Measurements from ENCODE around the gene PAK1. TPM values are rescaled to one million over a fixed set of nuclear protein-coding genes. Genes with fewer than 3 reads are reported as not detected.

The PAK1 gene
- total and polyA plus RNA-seq, 2 donors (not counting 3 experiments of a cell fraction or from before 2014, with no cell fraction given), result 5.6 to 12.9 TPM

- no peak overlapping the region for H3K9ac ChIP-seq (replicated peaks; ENCODE audit: extremely low read depth, insufficient read depth, low read length)
- H3K4me2 ChIP-seq (ENCODE audit: insufficient read depth, low read length), result no peak overlapping the region
- no peaks in the 10 kb centered on the region for H4K20me1 ChIP-seq (replicated peaks; ENCODE audit: control insufficient read depth, extremely low read depth, insufficient read depth, low read length)
- H3K4me1 ChIP-seq (ENCODE audit: control insufficient read depth, extremely low read depth, insufficient read depth, low read length), result no peaks in the 10 kb centered on the region
- H3K27ac ChIP-seq (ENCODE audit: insufficient read depth, low read depth, low read length), result no peak overlapping the region
- H3K79me2 ChIP-seq (ENCODE audit: control insufficient read depth, insufficient read depth, low read length), result no peaks in the 10 kb centered on the region
- no peak overlapping the region for H2AFZ ChIP-seq (ENCODE audit: low read depth, low read length)
- no peaks in the 10 kb centered on the region for H3K36me3 ChIP-seq (ENCODE audit: control insufficient read depth in 2 of 2, extremely low read depth in 1 of 2, insufficient read depth in 2 of 2, low read length in 2 of 2)
- no peak overlapping the region for H3K4me3 ChIP-seq (replicated peaks in 1 of 3; ENCODE audit: insufficient read depth in 1 of 3, low read depth in 1 of 3, low read length in 3 of 3)
- CTCF ChIA-PET, result interaction anchor here (0.6 to 1.2 kb wide), 5 partner anchors 10 to 322 kb away, joined by 3 to 7 read pairs (median 3); no protein-coding TSS in a partner anchor
- dilution Hi-C loops (cut with MboI; ENCODE audit: extremely low pct_ligation_motif_present, low sequenced_read_pairs), result no loop called here
- no peaks in the 10 kb centered on the region for H3K9me3 ChIP-seq (replicated peaks; ENCODE audit: control insufficient read depth, insufficient read depth, low read length)
- POLR2A ChIA-PET, result no interaction called here
- DNase-seq (ENCODE audit: low read depth, low spot score) (no peak), FAIRE-seq (no peak)
- H3K9me1 ChIP-seq (replicated peaks; ENCODE audit: control insufficient read depth, extremely low read depth, insufficient read depth, low read length), result no peaks in the 10 kb centered on the region
- TF ChIP-seq JUN (IDR thresholded peaks at IDR 0.05; ENCODE audit: borderline replicate concordance, insufficient read depth, insufficient read length, low read depth) (no peak), FOS (IDR thresholded peaks at IDR 0.05; ENCODE audit: borderline replicate concordance, insufficient read depth, low read length) (no peak), CTCF (IDR thresholded peaks at IDR 0.05; ENCODE audit: extremely low read depth in 1 of 2, insufficient read depth in 1 of 2, low read depth in 1 of 2, low read length in 2 of 2) (no peak), MYC (IDR thresholded peaks at IDR 0.05; ENCODE audit: low read depth, low read length) (no peak), POLR2AphosphoS5 (IDR thresholded peaks at IDR 0.05; ENCODE audit: insufficient read depth, low read depth, low read length) (no peak), GATA2 (IDR thresholded peaks at IDR 0.05; ENCODE audit: insufficient read depth, insufficient read length, low read depth, low read length) (no peak), MAX (IDR thresholded peaks at IDR 0.05; ENCODE audit: insufficient read depth, insufficient read length) (no peak), POLR2A (IDR thresholded peaks at IDR 0.05; ENCODE audit: low read depth, low read length) (no peak), EZH2 (IDR thresholded peaks at IDR 0.05; ENCODE audit: borderline replicate concordance, low read depth, low read length, severe bottlenecking) (no peak)
- H3K27me3 ChIP-seq (ENCODE audit: control insufficient read depth in 2 of 2, insufficient read depth in 2 of 2, low read length in 2 of 2), result no peaks in the 10 kb centered on the region
- BruUV-seq (replicated peaks), result no TSS peak
- intact Hi-C loops (cut with micrococcal nuclease), result loop anchor here (10.0 kb wide), 1 partner anchor 175 kb away; no protein-coding TSS in a partner anchor
Measured at GRCh38 chr11:77370217-77370616, 103.7 kb downstream of the PAK1 start.

All from endothelial cell of umbilical vein (primary cell).